GM23338 (cell line): Measurements from ENCODE around the gene HOXD8. TPM values are rescaled to one million over a fixed set of nuclear protein-coding genes. Genes with fewer than 3 reads are reported as not detected.

Experiments used
- ATAC-seq: fragments of 200-7000 bp; cut with Tn5 transposase; 3 replicates; pipeline ENCODE4 v1.9.1; 2020
- DNase-seq: peaks from one replicate; pipeline ENCODE4 v3.0.0-alpha.2; 2015; ENCODE audit warnings: low spot score
- H2AFZ ChIP-seq: fragments of 200-600 bp; sonication (generic); 2 replicates; pipeline ENCODE4 v1.8.0; 2016; ENCODE audit warnings: antibody characterized with exemption, mild to moderate bottlenecking, moderate library complexity
- H3F3A ChIP-seq: fragments of 200-600 bp; sonication (generic); replicated peaks from 2 replicates; pipeline ENCODE4 v1.8.0; 2017; ENCODE audit warnings: antibody characterized with exemption, mixed run types, low read depth
- H3K27ac ChIP-seq: fragments of 200-600 bp; sonication (generic); 2 replicates; pipeline ENCODE4 v1.6.1; 2016; ENCODE audit warnings: low read depth
- H3K27me3 ChIP-seq: fragments of 200-600 bp; sonication (generic); 2 replicates; pipeline ENCODE4 v1.8.0; 2016; ENCODE audit warnings: mild to moderate bottlenecking, mixed run types, moderate library complexity; ENCODE audit not compliant: insufficient read depth
- H3K36me3 ChIP-seq: fragments of 200-600 bp; sonication (generic); 2 replicates; pipeline ENCODE4 v1.8.0; 2016; ENCODE audit warnings: mild to moderate bottlenecking; ENCODE audit not compliant: insufficient read depth
- H3K4me1 ChIP-seq: fragments of 200-600 bp; sonication (generic); 2 replicates; pipeline ENCODE4 v1.8.0; 2016; ENCODE audit warnings: mild to moderate bottlenecking, moderate library complexity; ENCODE audit not compliant: insufficient read depth
- H3K4me2 ChIP-seq: fragments of 200-600 bp; sonication (generic); 2 replicates; pipeline ENCODE4 v1.7.1; 2017; ENCODE audit warnings: mixed run types
- H3K4me3 ChIP-seq: fragments of 200-600 bp; sonication (generic); 2 replicates; pipeline ENCODE4 v1.6.1; 2016; ENCODE audit warnings: mixed run types
- H3K79me2 ChIP-seq: fragments of 200-600 bp; sonication (generic); replicated peaks from 2 replicates; pipeline ENCODE4 v1.8.0; 2017; ENCODE audit warnings: mild to moderate bottlenecking; ENCODE audit not compliant: insufficient read depth
- H3K9me2 ChIP-seq: fragments of 200-600 bp; sonication (generic); 2 replicates; pipeline ENCODE4 v1.8.0; 2017; ENCODE audit not compliant: insufficient read depth
- H4K20me1 ChIP-seq: fragments of 200-600 bp; sonication (generic); replicated peaks from 2 replicates; pipeline ENCODE4 v1.8.0; 2017; ENCODE audit warnings: mild to moderate bottlenecking; ENCODE audit not compliant: insufficient read depth
- H3K27ac Mint-ChIP-seq: 2 replicates; pipeline ENCODE4 v1.8.0; 2020; ENCODE audit warnings: inconsistent platforms, mild to moderate bottlenecking, moderate library complexity, mixed read lengths
- H3K27me3 Mint-ChIP-seq: 3 replicates; pipeline ENCODE4 v1.8.0; 2022; ENCODE audit warnings: low read depth, mild to moderate bottlenecking, moderate library complexity, mixed read lengths, inconsistent platforms; ENCODE audit not compliant: insufficient read depth, poor library complexity
- H3K36me3 Mint-ChIP-seq: 3 replicates; pipeline ENCODE4 v1.8.0; 2021; ENCODE audit warnings: low read depth, mild to moderate bottlenecking, inconsistent platforms, moderate library complexity, mixed read lengths
- H3K4me1 Mint-ChIP-seq: 3 replicates; pipeline ENCODE4 v1.8.0; 2020; ENCODE audit warnings: mild to moderate bottlenecking, inconsistent platforms, mixed read lengths
- H3K4me3 Mint-ChIP-seq: 3 replicates; pipeline ENCODE4 v1.8.0; 2021; ENCODE audit warnings: moderate library complexity, mild to moderate bottlenecking, inconsistent platforms, mixed read lengths
- H3K9me3 Mint-ChIP-seq: 3 replicates; pipeline ENCODE4 v1.8.0; 2020; ENCODE audit warnings: moderate library complexity, mild to moderate bottlenecking, inconsistent platforms, mixed read lengths
- CREB1 ChIP-seq: fragments of 250-450 bp; sonication (Bioruptor Pico); IDR thresholded peaks from 2 replicates; pipeline ENCODE4 v1.5.0; 2020; ENCODE audit warnings: low read depth, mild to moderate bottlenecking, moderate library complexity
- CTCF ChIP-seq, 2 experiments: fragments of 200-600 bp in 1 of 2; sonication (generic) in 1 of 2; conservative IDR thresholded peaks; 2 replicates each; pipeline versions ENCODE4 v1.5.1 to v1.6.1; 2016 to 2017; ENCODE audit warnings: antibody characterized with exemption in 2 of 2, low read depth in 2 of 2, mild to moderate bottlenecking in 2 of 2, moderate library complexity in 1 of 2
- ETS1 ChIP-seq: IDR thresholded peaks from 2 replicates; pipeline ENCODE4 v1.6.1; 2016; ENCODE audit warnings: antibody characterized with exemption
- EZH2 ChIP-seq: fragments of 200-600 bp; sonication (generic); IDR thresholded peaks from one replicate; pipeline ENCODE4 v1.8.0; 2017; ENCODE audit warnings: antibody characterized with exemption, mild to moderate bottlenecking, low read depth; ENCODE audit not compliant: unreplicated experiment
- EZH2phosphoT487 ChIP-seq: fragments of 200-600 bp; sonication (generic); IDR thresholded peaks from one replicate; pipeline ENCODE4 v1.8.1; 2018; ENCODE audit warnings: antibody characterized with exemption; ENCODE audit not compliant: unreplicated experiment
- NANOG ChIP-seq: IDR thresholded peaks from 2 replicates; pipeline ENCODE4 v1.6.1; 2016; ENCODE audit warnings: antibody characterized with exemption, borderline replicate concordance
- POLR2AphosphoS5 ChIP-seq: IDR thresholded peaks from 2 replicates; pipeline ENCODE4 v1.6.1; 2016; ENCODE audit warnings: antibody characterized with exemption, low read depth
- STAT1 ChIP-seq: IDR thresholded peaks from one replicate; pipeline ENCODE4 v1.6.1; 2016; ENCODE audit warnings: antibody characterized with exemption; ENCODE audit not compliant: unreplicated experiment
- ZNF114 ChIP-seq: fragments of 250-450 bp; sonication (Bioruptor Pico); IDR thresholded peaks from 2 replicates; pipeline ENCODE4 v1.5.0; 2020; ENCODE audit warnings: mild to moderate bottlenecking, moderate library complexity
- ZNF331 ChIP-seq: fragments of 250-450 bp; sonication (Bioruptor Pico); IDR thresholded peaks from 2 replicates; pipeline ENCODE4 v1.5.0; 2020; ENCODE audit warnings: low read depth, mild to moderate bottlenecking, moderate library complexity
- polyA plus RNA-seq: library from polyadenylated mRNA; unstranded; fragments of >200 nt; fragmentation: Nextera tagmentation; extraction: Ambion mirVana; gene quantifications from 2 replicates; pipeline ENCODE4 v1.2.1, GENCODE V29; 2016
- total RNA-seq: library from RNA; depleted of rRNA; stranded (reverse); fragments of >200 nt; shearing (Covaris generic); gene quantifications from 2 replicates; pipeline ENCODE4 v1.2.3, GENCODE V29; 2014

HOXD8 gene
- total and polyA plus RNA-seq, 2 experiments from 2014 or later, result not detected

GRCh38 chr2:176169711-176170110, 40.2 kb downstream of the HOXD8 start (continued):
- TF ChIP-seq ZNF114 (CRISPR knock-in tag), result no peak
- TF ChIP-seq CTCF (conservative IDR thresholded peaks at IDR 0.05; ENCODE audit: low read depth in 2 of 2), result no peak
- TF ChIP-seq POLR2AphosphoS5, result no peak
- TF ChIP-seq ETS1, result no peak
- no peak for TF ChIP-seq EZH2phosphoT487
- no peak for TF ChIP-seq ZNF331
- TF ChIP-seq EZH2, result no peak
- no peak for TF ChIP-seq STAT1

GRCh38 chr2:176170602-176171305, 41.2 kb downstream of the HOXD8 start:
- Mint-ChIP-seq H3K4me3 (no peak overlapping the region), H3K27me3 (peaks cover 100% of the 10 kb centered on the region), H3K27ac (no peak overlapping the region), H3K36me3 (no peaks in the 10 kb centered on the region), H3K9me3 (no peaks in the 10 kb centered on the region; the same call in 1 of the 3 replicates), H3K4me1 (peaks cover 32% of the 10 kb centered on the region)
- Histone ChIP-seq H3K36me3 (no peaks in the 10 kb centered on the region; the same call in 1 of the 2 replicates), H3K4me2 (peak overlapping the region; percentile 75), H3K4me1 (peaks cover 34% of the 10 kb centered on the region), H3K79me2 (no peaks in the 10 kb centered on the region), H3K27me3 (peaks cover 100% of the 10 kb centered on the region), H4K20me1 (peaks cover 47% of the 10 kb centered on the region), H3K4me3 (no peak overlapping the region), H3K27ac (no peak overlapping the region), H3K9me2 (no peaks in the 10 kb centered on the region), H2AFZ (no peak overlapping the region), H3F3A (peaks cover 17% of the 10 kb centered on the region)
- TF ChIP-seq EZH2phosphoT487, result no peak
- TF ChIP-seq EZH2, result peak; percentile 49
- ATAC-seq, result peak; percentile 1; the same call in 2 of the 3 replicates
- DNase-seq, result peak; percentile 15

GRCh38 chr2:176171351-176172006, 42.0 kb downstream of the HOXD8 start:
- H3K79me2 ChIP-seq, result no peaks in the 10 kb centered on the region
- no peaks in the 10 kb centered on the region for H3K9me2 ChIP-seq
- H3K36me3 Mint-ChIP-seq, result no peaks in the 10 kb centered on the region
- H3K4me3 Mint-ChIP-seq, result peak overlapping the region; percentile 71
- ATAC-seq, result peak; percentile 39
- peaks cover 100% of the 10 kb centered on the region for H3K27me3 ChIP-seq
- peaks cover 38% of the 10 kb centered on the region for H3K4me1 Mint-ChIP-seq
- H3F3A ChIP-seq, result peaks cover 22% of the 10 kb centered on the region
- H2AFZ ChIP-seq, result peak overlapping the region; percentile 93
- H3K27ac Mint-ChIP-seq, result no peak overlapping the region
- peaks cover 38% of the 10 kb centered on the region for H3K4me1 ChIP-seq
- H3K4me3 ChIP-seq, result peak overlapping the region; percentile 49
- no peaks in the 10 kb centered on the region; the same call in 1 of the 2 replicates for H3K36me3 ChIP-seq
- peak overlapping the region; percentile 75 for H3K4me2 ChIP-seq
- DNase-seq, result peak; percentile 77
- H4K20me1 ChIP-seq, result peaks cover 43% of the 10 kb centered on the region
- H3K27ac ChIP-seq, result no peak overlapping the region
- H3K27me3 Mint-ChIP-seq, result peaks cover 100% of the 10 kb centered on the region
- no peaks in the 10 kb centered on the region; the same call in 1 of the 3 replicates for H3K9me3 Mint-ChIP-seq
- TF ChIP-seq CREB1 (CRISPR knock-in tag), result no peak
- no peak for TF ChIP-seq NANOG
- no peak for TF ChIP-seq POLR2AphosphoS5
- peak in 1 of 2 experiments; percentile 28; a peak in 2 of 4 replicates for TF ChIP-seq CTCF (conservative IDR thresholded peaks at IDR 0.05; ENCODE audit: low read depth in 2 of 2)
